ENCODE measurements around the gene MAN2B2.

Gene MAN2B2

GRCh38 chr4:6592804-6593563 lies 18.0 kb downstream of the MAN2B2 start:
- TF ChIP-seq CTCF (IDR thresholded peaks at IDR 0.05; ENCODE audit: unreplicated experiment in 3 of 3), result no peak
- H3K9me3 Mint-ChIP-seq, result no peaks in the 10 kb centered on the region

DNA sequence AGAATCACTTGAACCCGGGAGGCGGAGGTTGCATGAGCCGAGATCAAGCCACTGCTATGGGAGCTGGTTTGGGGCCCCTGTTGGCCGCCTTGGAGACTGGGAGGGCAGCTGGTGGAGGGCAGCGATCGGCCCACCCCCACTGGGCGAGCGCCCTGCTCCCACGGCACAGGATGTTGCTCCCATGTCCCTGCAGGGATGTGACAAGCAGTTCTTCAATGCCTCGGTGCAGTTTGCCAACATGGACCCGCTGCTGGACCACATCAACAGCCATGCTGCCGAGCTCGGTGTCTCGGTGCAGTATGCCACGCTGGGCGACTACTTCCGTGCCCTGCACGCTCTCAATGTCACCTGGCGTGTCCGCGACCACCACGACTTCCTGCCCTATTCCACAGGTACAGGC lies 19.4 kb downstream of the MAN2B2 start:
- no peaks in the 10 kb centered on the region for H3K9me3 Mint-ChIP-seq
- no peak for TF ChIP-seq CTCF (IDR thresholded peaks at IDR 0.05; ENCODE audit: unreplicated experiment in 3 of 3)
- no peak overlapping the region for H3K4me3 Mint-ChIP-seq
- no peaks in the 10 kb centered on the region for H3K36me3 Mint-ChIP-seq (ENCODE audit: low read depth)
- no peak overlapping the region for H3K27ac Mint-ChIP-seq
- peaks cover 3% of the 10 kb centered on the region for H3K27me3 Mint-ChIP-seq (ENCODE audit: low read depth)
- H3K4me1 Mint-ChIP-seq, result no peaks in the 10 kb centered on the region

More at GRCh38 chr4:6592804-6593563, 18.0 kb downstream of the MAN2B2 start:
- H3K4me1 Mint-ChIP-seq, result no peaks in the 10 kb centered on the region
- peaks cover 3% of the 10 kb centered on the region for H3K27me3 Mint-ChIP-seq (ENCODE audit: low read depth)
- no peak overlapping the region for H3K27ac Mint-ChIP-seq
- H3K36me3 Mint-ChIP-seq (ENCODE audit: low read depth), result no peaks in the 10 kb centered on the region
- H3K4me3 Mint-ChIP-seq, result no peak overlapping the region

GRCh38 chr4:6594826-6595355 lies 19.9 kb downstream of the MAN2B2 start:
- Mint-ChIP-seq H3K9me3 (no peaks in the 10 kb centered on the region), H3K27ac (no peak overlapping the region), H3K27me3 (ENCODE audit: low read depth) (peaks cover 3% of the 10 kb centered on the region), H3K4me1 (no peaks in the 10 kb centered on the region), H3K4me3 (no peak overlapping the region), H3K36me3 (ENCODE audit: low read depth) (no peaks in the 10 kb centered on the region)
- TF ChIP-seq CTCF (IDR thresholded peaks at IDR 0.05; ENCODE audit: unreplicated experiment in 3 of 3), result no peak

GRCh38 chr4:6595897-6596537 lies 21.0 kb downstream of the MAN2B2 start:
- no peak overlapping the region for H3K4me3 Mint-ChIP-seq
- no peak for TF ChIP-seq CTCF (IDR thresholded peaks at IDR 0.05; ENCODE audit: unreplicated experiment in 3 of 3)
- peaks cover 3% of the 10 kb centered on the region for H3K27me3 Mint-ChIP-seq (ENCODE audit: low read depth)
- no peaks in the 10 kb centered on the region for H3K36me3 Mint-ChIP-seq (ENCODE audit: low read depth)
- H3K9me3 Mint-ChIP-seq, result no peaks in the 10 kb centered on the region
- H3K4me1 Mint-ChIP-seq, result no peaks in the 10 kb centered on the region
- no peak overlapping the region for H3K27ac Mint-ChIP-seq

DNA sequence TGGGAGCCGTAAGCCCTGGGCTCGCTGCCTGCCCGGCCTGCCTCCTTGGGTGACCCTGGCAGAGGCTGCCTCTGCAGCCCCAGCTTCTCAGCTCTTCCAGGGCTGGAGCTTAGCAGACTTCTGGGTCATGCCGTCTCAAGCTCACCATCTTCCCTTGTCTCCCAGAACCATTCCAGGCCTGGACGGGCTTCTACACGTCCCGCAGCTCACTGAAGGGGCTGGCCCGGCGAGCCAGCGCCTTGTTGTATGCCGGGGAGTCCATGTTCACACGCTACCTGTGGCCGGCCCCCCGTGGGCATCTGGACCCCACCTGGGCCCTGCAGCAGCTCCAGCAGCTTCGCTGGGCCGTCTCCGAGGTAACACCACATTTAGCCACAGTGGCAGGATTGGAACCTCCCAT lies 22.0 kb downstream of the MAN2B2 start:
- H3K4me1 Mint-ChIP-seq, result no peaks in the 10 kb centered on the region
- no peak overlapping the region for H3K27ac Mint-ChIP-seq
- H3K36me3 Mint-ChIP-seq (ENCODE audit: low read depth), result peaks cover 4% of the 10 kb centered on the region
- no peaks in the 10 kb centered on the region for H3K27me3 Mint-ChIP-seq (ENCODE audit: low read depth)
- no peak for TF ChIP-seq CTCF (IDR thresholded peaks at IDR 0.05; ENCODE audit: unreplicated experiment in 3 of 3)
- H3K4me3 Mint-ChIP-seq, result no peak overlapping the region
- H3K9me3 Mint-ChIP-seq, result no peaks in the 10 kb centered on the region

Measured in nephron (organoid).